OCI-LY7 (cell line): ENCODE results near the gene CSTB.

ENCODE experiments used
- CTCF ChIP-seq: fragments of 200-600 bp; sonication (generic); conservative IDR thresholded peaks from 2 replicates; pipeline ENCODE4 v1.5.1; 2014; ENCODE audit warnings: mild to moderate bottlenecking, antibody characterized with exemption, low read length, moderate library complexity, mixed read lengths
- EZH2phosphoT487 ChIP-seq: fragments of 200-600 bp; sonication (generic); IDR thresholded peaks from 2 replicates; pipeline ENCODE4 v1.6.1; 2018; ENCODE audit warnings: low read depth, borderline replicate concordance, mild to moderate bottlenecking, mixed run types, antibody characterized with exemption, low read length, moderate library complexity, mixed read lengths

- TF ChIP-seq CTCF: no peak
- TF ChIP-seq EZH2phosphoT487: no peak
These were observed 18.7 kb upstream of the CSTB start for GRCh38 chr21:43794857-43795256.
